Type B pancreatic cell (in vitro differentiated cells): ENCODE measurements around the gene CTBP2. TPM values are rescaled to one million over a fixed set of nuclear protein-coding genes. Genes with fewer than 3 reads are reported as not detected.
A peak's percentile ranks its signal among the peaks of the same experiment; 100 is the strongest.

Experiments
- DNase-seq: peaks from one replicate; pipeline ENCODE4 v3.0.0; 2021; ENCODE audit warnings: mixed read lengths; ENCODE audit not compliant: unreplicated experiment; ENCODE audit errors: extremely low spot score
- H3K27ac Mint-ChIP-seq: 2 replicates; pipeline ENCODE4 v1.8.0; 2021; ENCODE audit warnings: mild to moderate bottlenecking, mixed read lengths
- H3K27me3 Mint-ChIP-seq: 2 replicates; pipeline ENCODE4 v1.8.0; 2021; ENCODE audit warnings: mixed read lengths
- H3K36me3 Mint-ChIP-seq: 2 replicates; pipeline ENCODE4 v1.8.0; 2021; ENCODE audit warnings: mixed read lengths
- H3K4me1 Mint-ChIP-seq: one replicate; pipeline ENCODE4 v1.8.0; 2021; ENCODE audit warnings: mixed read lengths; ENCODE audit not compliant: unreplicated experiment
- H3K4me3 Mint-ChIP-seq: 2 replicates; pipeline ENCODE4 v1.8.0; 2021; ENCODE audit warnings: mild to moderate bottlenecking, mixed read lengths
- H3K9me3 Mint-ChIP-seq: 2 replicates; pipeline ENCODE4 v1.8.0; 2021; ENCODE audit warnings: mixed read lengths
- CTCF ChIP-seq: fragments of 200-600 bp; sonication (generic); conservative IDR thresholded peaks from 2 replicates; pipeline ENCODE4 v1.5.0; 2021; ENCODE audit warnings: antibody characterized with exemption, mild to moderate bottlenecking
- total RNA-seq: library from RNA; stranded (reverse); gene quantifications from 2 replicates; pipeline ENCODE4 v1.2.1, GENCODE V29; 2021; ENCODE audit warnings: low replicate concordance

CTBP2 gene
- total RNA-seq, 1 donor from 2014 or later = 113 TPM

- H3K36me3 Mint-ChIP-seq = no peaks in the 10 kb centered on the region
Measured at GRCh38 chr10:125158601-125159485, 1.5 kb downstream of the CTBP2 start.

GRCh38 chr10:125158275-125158600 is 2.1 kb downstream of the CTBP2 start:
- peaks cover 47% of the 10 kb centered on the region for H3K4me1 Mint-ChIP-seq
- peak overlapping the region; percentile 91 for H3K27ac Mint-ChIP-seq
- peak overlapping the region; percentile 90 for H3K4me3 Mint-ChIP-seq
- no peaks in the 10 kb centered on the region for H3K27me3 Mint-ChIP-seq
- peaks cover 5% of the 10 kb centered on the region for H3K36me3 Mint-ChIP-seq
- no peak for TF ChIP-seq CTCF
- no peaks in the 10 kb centered on the region for H3K9me3 Mint-ChIP-seq
- no peak for DNase-seq

More at GRCh38 chr10:125158601-125159485, 1.5 kb downstream of the CTBP2 start:
- H3K4me1 Mint-ChIP-seq = peaks cover 41% of the 10 kb centered on the region
- peak overlapping the region; percentile 90 for H3K4me3 Mint-ChIP-seq
- H3K9me3 Mint-ChIP-seq = no peaks in the 10 kb centered on the region
- TF ChIP-seq CTCF = peak; percentile 26
- peak; percentile 69 for DNase-seq
- H3K27ac Mint-ChIP-seq = peak overlapping the region; percentile 91
- H3K27me3 Mint-ChIP-seq = no peaks in the 10 kb centered on the region

- Mint-ChIP-seq H3K9me3 (no peaks in the 10 kb centered on the region), H3K4me3 (peak overlapping the region; percentile 90), H3K27ac (peak overlapping the region; percentile 91), H3K27me3 (no peaks in the 10 kb centered on the region), H3K36me3 (peaks cover 5% of the 10 kb centered on the region), H3K4me1 (peaks cover 52% of the 10 kb centered on the region)
- no peak for TF ChIP-seq CTCF
- DNase-seq = peak; percentile 22
Measured at GRCh38 chr10:125157505-125157904, 2.9 kb downstream of the CTBP2 start.

GRCh38 chr10:125156739-125157480 is 3.5 kb downstream of the CTBP2 start:
- H3K36me3 Mint-ChIP-seq = peaks cover 5% of the 10 kb centered on the region
- no peak for DNase-seq
- peaks cover 56% of the 10 kb centered on the region for H3K4me1 Mint-ChIP-seq
- H3K9me3 Mint-ChIP-seq = no peaks in the 10 kb centered on the region
- H3K27ac Mint-ChIP-seq = peak overlapping the region; percentile 91
- no peaks in the 10 kb centered on the region for H3K27me3 Mint-ChIP-seq
- TF ChIP-seq CTCF = no peak
- H3K4me3 Mint-ChIP-seq = peak overlapping the region; percentile 90

- H3K27ac Mint-ChIP-seq = peak overlapping the region; percentile 91
- H3K27me3 Mint-ChIP-seq = no peaks in the 10 kb centered on the region
- H3K36me3 Mint-ChIP-seq = peaks cover 6% of the 10 kb centered on the region
- H3K4me1 Mint-ChIP-seq = peaks cover 59% of the 10 kb centered on the region
- no peak for TF ChIP-seq CTCF
- no peak for DNase-seq
- H3K9me3 Mint-ChIP-seq = no peaks in the 10 kb centered on the region
- H3K4me3 Mint-ChIP-seq = peak overlapping the region; percentile 90
Measured at GRCh38 chr10:125156196-125156595, 4.2 kb downstream of the CTBP2 start.
